Breast epithelium (tissue), 3 donors: ENCODE data around the gene SYCE3.

Source experiments
- CTCF ChIP-seq, 3 donors: fragments of 450-650 bp; IDR thresholded peaks; one replicate each; pipeline ENCODE4 v1.5.1; 2016 to 2017; ENCODE audit warnings: antibody characterized with exemption in 3 of 3, mild to moderate bottlenecking in 3 of 3, moderate library complexity in 3 of 3
- POLR2A ChIP-seq: fragments of 450-650 bp; IDR thresholded peaks from one replicate; pipeline ENCODE4 v1.6.1; 2016; ENCODE audit warnings: antibody characterized with exemption, mild to moderate bottlenecking, moderate library complexity

DNA sequence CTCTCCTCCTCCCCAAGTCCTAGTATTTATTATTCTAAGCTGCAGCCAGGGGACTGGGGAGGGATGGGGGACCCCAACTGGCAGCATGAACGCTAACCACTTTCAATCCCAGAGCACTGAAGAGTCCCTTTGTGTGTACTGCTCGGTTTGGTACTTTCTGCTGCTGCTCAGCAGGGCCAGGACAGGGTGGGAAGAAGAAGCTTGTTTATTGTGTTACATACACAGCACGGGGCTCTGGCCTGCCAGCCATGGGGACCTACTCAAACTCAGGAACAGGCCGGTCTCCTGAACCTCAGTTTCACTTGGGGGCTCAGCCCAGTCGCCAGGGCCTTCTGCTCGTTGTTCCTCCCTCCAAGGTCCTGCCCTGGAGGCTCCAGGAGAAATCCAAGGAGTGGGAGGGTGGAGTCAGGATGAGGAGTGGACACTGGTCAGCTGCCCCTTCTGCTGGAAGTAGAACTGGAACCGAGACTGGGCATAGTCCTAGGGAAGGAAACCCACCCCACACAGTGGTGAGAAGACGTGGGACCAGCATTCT is 16.1 kb upstream of the SYCE3 start:
- TF ChIP-seq CTCF (IDR thresholded peaks at IDR 0.05) (no peak), POLR2A (no peak)
